ENCODE data around the gene CAMTA1. TPM values are rescaled to one million over a fixed set of nuclear protein-coding genes. Genes with fewer than 3 reads are reported as not detected.

CAMTA1 gene
- total RNA-seq, 1 experiment from 2014 or later, result 60.0 TPM

DNA sequence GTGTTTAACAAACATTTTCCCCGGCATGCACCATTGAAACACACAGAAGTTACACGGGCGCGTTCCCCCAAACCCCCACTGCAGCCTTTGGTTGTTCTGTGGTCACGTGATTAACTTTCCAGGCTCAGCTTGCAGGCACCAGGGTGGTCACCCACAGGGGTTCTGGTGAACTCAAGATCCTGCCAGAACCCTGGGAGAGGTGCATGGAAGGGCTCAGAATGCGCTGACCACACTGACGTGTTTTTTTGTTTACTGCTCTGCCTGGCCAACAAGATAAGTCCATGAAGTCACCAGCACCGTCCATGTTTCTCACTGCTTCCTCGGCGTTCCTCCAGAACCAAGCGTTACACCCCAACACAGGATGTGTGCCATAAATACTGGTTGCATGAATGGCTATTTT lies 756.4 kb downstream of the CAMTA1 start:
- no peak overlapping the region for H3K4me3 ChIP-seq (ENCODE audit: low read depth, low read length)
- intact Hi-C loops (cut with micrococcal nuclease; ENCODE audit: unreplicated experiment), result no loop called here
- no TSS peak for BruUV-seq (replicated peaks)
- DNase-seq, result no peak
- ChIA-PET POLR2A (no interaction called here), CTCF (no interaction called here)
- H3K27me3 ChIP-seq (replicated peaks; ENCODE audit: control insufficient read depth, insufficient read depth, low read length), result no peaks in the 10 kb centered on the region
- H3K9me3 ChIP-seq, result no peaks in the 10 kb centered on the region
- H3K4me1 ChIP-seq, result no peaks in the 10 kb centered on the region
- no peaks in the 10 kb centered on the region for H3K36me3 ChIP-seq (ENCODE audit: control insufficient read depth, insufficient read depth, low read length)
- Mint-ChIP-seq H3K4me1 (ENCODE audit: low read depth, unreplicated experiment) (no peaks in the 10 kb centered on the region), H3K9me3 (ENCODE audit: unreplicated experiment) (no peaks in the 10 kb centered on the region), H3K36me3 (ENCODE audit: insufficient read depth, unreplicated experiment) (no peaks in the 10 kb centered on the region), H3K27ac (ENCODE audit: unreplicated experiment) (no peak overlapping the region), H3K27me3 (ENCODE audit: insufficient read depth, unreplicated experiment) (peaks cover 2% of the 10 kb centered on the region), H3K4me3 (ENCODE audit: unreplicated experiment) (no peak overlapping the region)
- TF ChIP-seq, protein P1, sequence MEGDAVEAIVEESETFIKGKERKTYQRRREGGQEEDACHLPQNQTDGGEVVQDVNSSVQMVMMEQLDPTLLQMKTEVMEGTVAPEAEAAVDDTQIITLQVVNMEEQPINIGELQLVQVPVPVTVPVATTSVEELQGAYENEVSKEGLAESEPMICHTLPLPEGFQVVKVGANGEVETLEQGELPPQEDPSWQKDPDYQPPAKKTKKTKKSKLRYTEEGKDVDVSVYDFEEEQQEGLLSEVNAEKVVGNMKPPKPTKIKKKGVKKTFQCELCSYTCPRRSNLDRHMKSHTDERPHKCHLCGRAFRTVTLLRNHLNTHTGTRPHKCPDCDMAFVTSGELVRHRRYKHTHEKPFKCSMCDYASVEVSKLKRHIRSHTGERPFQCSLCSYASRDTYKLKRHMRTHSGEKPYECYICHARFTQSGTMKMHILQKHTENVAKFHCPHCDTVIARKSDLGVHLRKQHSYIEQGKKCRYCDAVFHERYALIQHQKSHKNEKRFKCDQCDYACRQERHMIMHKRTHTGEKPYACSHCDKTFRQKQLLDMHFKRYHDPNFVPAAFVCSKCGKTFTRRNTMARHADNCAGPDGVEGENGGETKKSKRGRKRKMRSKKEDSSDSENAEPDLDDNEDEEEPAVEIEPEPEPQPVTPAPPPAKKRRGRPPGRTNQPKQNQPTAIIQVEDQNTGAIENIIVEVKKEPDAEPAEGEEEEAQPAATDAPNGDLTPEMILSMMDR (IDR thresholded peaks at IDR 0.05; ENCODE audit: insufficient read depth in 1 of 2, low read depth in 1 of 2, low read length in 1 of 2, severe bottlenecking in 1 of 2, unreplicated experiment in 1 of 2), result no peak

DNA sequence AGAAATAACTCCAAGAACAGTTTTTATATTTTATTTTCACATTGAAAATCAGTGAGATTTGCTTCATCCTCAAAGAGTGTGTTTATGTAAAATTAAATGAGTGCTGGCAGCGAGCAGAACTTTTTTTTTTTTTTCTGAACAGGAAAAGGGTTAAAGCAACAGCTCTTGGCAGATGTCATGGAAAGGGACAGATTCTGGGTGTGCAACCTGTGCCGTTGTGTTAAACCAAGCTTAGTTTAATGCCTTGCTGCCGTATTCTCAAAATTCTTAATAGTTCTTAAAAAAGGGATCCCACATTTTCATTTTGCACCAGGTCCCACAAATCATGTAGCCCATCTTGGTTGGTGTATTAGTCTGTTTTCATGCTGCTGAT lies 758.5 kb downstream of the CAMTA1 start:
- H3K9me3 ChIP-seq, result no peaks in the 10 kb centered on the region
- H3K4me1 ChIP-seq, result no peaks in the 10 kb centered on the region
- Mint-ChIP-seq H3K4me1 (ENCODE audit: low read depth, unreplicated experiment) (no peaks in the 10 kb centered on the region), H3K9me3 (ENCODE audit: unreplicated experiment) (no peaks in the 10 kb centered on the region), H3K27me3 (ENCODE audit: insufficient read depth, unreplicated experiment) (peaks cover 5% of the 10 kb centered on the region), H3K36me3 (ENCODE audit: insufficient read depth, unreplicated experiment) (no peaks in the 10 kb centered on the region), H3K4me3 (ENCODE audit: unreplicated experiment) (no peak overlapping the region), H3K27ac (ENCODE audit: unreplicated experiment) (no peak overlapping the region)
- BruUV-seq (replicated peaks), result no TSS peak
- intact Hi-C loops (cut with micrococcal nuclease; ENCODE audit: unreplicated experiment), result no loop called here
- no peak overlapping the region for H3K4me3 ChIP-seq (ENCODE audit: low read depth, low read length)
- ChIA-PET POLR2A (no interaction called here), CTCF (no interaction called here)
- TF ChIP-seq, protein P1 (IDR thresholded peaks at IDR 0.05; ENCODE audit: insufficient read depth in 1 of 2, low read depth in 1 of 2, low read length in 1 of 2, severe bottlenecking in 1 of 2, unreplicated experiment in 1 of 2), result no peak
- no peaks in the 10 kb centered on the region for H3K36me3 ChIP-seq (ENCODE audit: control insufficient read depth, insufficient read depth, low read length)
- H3K27me3 ChIP-seq (replicated peaks; ENCODE audit: control insufficient read depth, insufficient read depth, low read length), result no peaks in the 10 kb centered on the region
- no peak for DNase-seq

GRCh38 chr1:7549277-7550161 lies 764.3 kb downstream of the CAMTA1 start:
- no peaks in the 10 kb centered on the region for H3K27me3 ChIP-seq (replicated peaks; ENCODE audit: control insufficient read depth, insufficient read depth, low read length)
- intact Hi-C loops (cut with micrococcal nuclease; ENCODE audit: unreplicated experiment), result no loop called here
- peaks cover 8% of the 10 kb centered on the region for H3K27me3 Mint-ChIP-seq (ENCODE audit: insufficient read depth, unreplicated experiment)
- no peak overlapping the region for H3K4me3 ChIP-seq (ENCODE audit: low read depth, low read length)
- H3K9me3 Mint-ChIP-seq (ENCODE audit: unreplicated experiment), result no peaks in the 10 kb centered on the region
- no TSS peak for BruUV-seq (replicated peaks)
- H3K4me1 ChIP-seq, result no peaks in the 10 kb centered on the region
- TF ChIP-seq, protein P1 (IDR thresholded peaks at IDR 0.05; ENCODE audit: insufficient read depth in 1 of 2, low read depth in 1 of 2, low read length in 1 of 2, severe bottlenecking in 1 of 2, unreplicated experiment in 1 of 2), result no peak
- H3K36me3 Mint-ChIP-seq (ENCODE audit: insufficient read depth, unreplicated experiment), result no peaks in the 10 kb centered on the region
- peaks cover 7% of the 10 kb centered on the region for H3K4me1 Mint-ChIP-seq (ENCODE audit: low read depth, unreplicated experiment)
- CTCF ChIA-PET, result no interaction called here
- no peak overlapping the region for H3K4me3 Mint-ChIP-seq (ENCODE audit: unreplicated experiment)
- POLR2A ChIA-PET, result no interaction called here
- H3K27ac Mint-ChIP-seq (ENCODE audit: unreplicated experiment), result no peak overlapping the region
- H3K36me3 ChIP-seq (ENCODE audit: control insufficient read depth, insufficient read depth, low read length), result no peaks in the 10 kb centered on the region
- no peaks in the 10 kb centered on the region for H3K9me3 ChIP-seq
- DNase-seq, result no peak
